KBM-7 (cell line): ENCODE measurements around the gene AIFM1.

Source experiments
- DNase-seq: peaks from one replicate; pipeline ENCODE4 v3.0.0-alpha.2; 2015
- in situ Hi-C: fragments of 300-500 bp; cut with MboI; formaldehyde crosslinking; loops from 2 replicates; pipeline ENCODE4 v1.14.3; 2020; ENCODE audit warnings: low sequenced_read_pairs, low pct_unique_long_range_greater_than_20kb, mixed read lengths

AIFM1 gene

GRCh38 chrX:130165703-130166502, at the start of gene AIFM1:
AIFM1 (minus strand) TSS chrX:130165841; CDS start chrX:130165656, 185 bp downstream.
- in situ Hi-C loops = no loop called here
- DNase-seq = peak; percentile 99

DNA sequence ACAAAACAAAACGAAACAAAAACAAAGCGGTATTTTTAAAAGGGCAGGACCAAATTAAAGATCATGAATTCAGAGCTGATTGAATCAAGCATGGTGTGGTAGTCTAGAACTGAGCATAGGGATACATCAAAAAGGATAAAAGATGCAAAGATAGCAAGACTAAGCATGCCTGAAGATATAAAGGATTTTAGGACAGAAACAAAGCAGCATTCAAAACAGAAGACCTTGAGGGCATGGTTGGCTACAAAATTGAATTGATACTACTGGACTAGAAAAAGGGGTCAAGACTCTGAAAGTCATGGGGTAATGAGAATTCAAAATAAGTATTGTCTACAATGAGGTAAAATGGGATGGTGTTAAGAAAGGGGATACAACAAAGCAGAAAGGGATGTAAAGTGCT, 47.7 kb upstream of the AIFM1 start:
- DNase-seq = no peak
- in situ Hi-C loops = no loop called here

DNA sequence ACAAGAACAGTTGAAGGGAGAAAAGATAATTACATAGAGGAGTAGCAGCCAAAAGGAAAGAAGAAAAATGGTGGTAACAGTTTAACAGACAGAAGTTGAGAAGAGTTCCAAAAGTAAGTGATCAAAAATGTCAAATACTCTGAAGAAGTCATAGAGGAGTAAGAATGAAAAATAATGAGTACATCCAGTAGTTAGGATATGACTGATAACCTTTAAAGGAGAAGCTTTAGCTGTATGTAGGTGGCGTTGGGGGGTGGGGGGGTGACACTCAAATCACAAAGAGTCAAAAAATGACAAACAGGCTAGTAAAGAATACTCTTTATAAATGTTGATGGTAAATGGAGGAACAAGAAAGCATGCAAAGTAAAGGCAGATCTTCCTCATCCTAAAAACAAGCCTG, 46.7 kb upstream of the AIFM1 start:
- no peak for DNase-seq
- in situ Hi-C loops = no loop called here

DNA sequence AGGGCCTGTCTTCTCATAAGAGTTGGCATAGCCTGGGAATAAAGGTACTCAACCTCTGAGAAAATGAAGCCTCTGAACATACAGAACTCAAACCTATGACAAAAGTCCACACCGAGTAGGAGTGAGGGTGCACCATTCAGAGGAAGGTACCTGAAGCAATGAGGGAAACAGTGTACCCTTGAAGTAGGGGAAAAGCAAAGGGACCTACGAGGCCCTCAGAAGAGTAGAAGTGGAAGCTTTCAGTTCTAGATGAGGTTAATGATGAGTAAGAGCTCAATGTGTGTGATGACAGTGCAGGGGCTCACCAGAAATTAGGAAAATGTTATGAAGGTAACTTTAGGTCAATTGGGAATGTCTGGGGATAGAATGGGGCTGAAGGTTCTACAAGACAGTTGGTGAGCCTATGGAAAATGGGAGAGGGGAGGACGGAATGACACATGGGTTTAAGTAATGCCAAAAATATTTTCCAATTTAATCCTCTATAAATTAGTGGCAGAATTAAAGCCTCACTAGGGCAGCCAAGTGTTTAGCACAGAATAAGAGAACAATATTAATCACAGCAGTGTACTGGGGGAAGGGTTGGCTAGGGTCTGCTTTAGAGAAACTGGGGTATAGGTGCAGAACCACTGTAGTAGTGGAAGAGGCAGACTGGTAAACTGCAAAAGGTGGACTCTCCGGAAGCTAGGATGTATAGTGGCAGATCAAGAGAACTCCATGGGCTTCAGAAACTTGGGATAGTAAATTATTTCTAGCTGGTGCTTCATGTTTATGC, 46.0 kb upstream of the AIFM1 start:
- in situ Hi-C loops = no loop called here
- no peak for DNase-seq

GRCh38 chrX:130204647-130205046, 39.0 kb upstream of the AIFM1 start:
- no peak for DNase-seq
- in situ Hi-C loops = no loop called here

DNA sequence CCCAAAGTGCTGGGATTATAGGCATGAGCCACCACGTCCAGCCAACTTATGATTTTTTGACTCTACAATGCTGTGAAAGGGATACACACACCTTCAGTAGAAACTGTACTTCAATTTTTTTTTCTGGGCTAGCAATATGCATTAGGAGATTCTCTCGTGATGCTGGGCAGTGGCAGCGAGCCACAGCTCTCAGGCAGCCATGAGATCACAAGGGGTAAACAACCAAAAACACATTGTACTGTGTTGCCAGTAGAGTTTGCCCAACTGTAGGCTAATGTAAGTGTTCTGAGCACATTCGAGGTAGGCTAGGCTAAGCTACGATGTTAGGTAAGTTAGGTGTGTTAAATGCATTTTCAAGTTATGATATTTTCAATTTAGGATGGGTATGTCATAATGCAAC, 31.8 kb upstream of the AIFM1 start:
- DNase-seq = no peak
- in situ Hi-C loops = no loop called here

- DNase-seq = peak; percentile 18
- in situ Hi-C loops = no loop called here
Measured at GRCh38 chrX:130196466-130196865, 30.8 kb upstream of the AIFM1 start.

DNA sequence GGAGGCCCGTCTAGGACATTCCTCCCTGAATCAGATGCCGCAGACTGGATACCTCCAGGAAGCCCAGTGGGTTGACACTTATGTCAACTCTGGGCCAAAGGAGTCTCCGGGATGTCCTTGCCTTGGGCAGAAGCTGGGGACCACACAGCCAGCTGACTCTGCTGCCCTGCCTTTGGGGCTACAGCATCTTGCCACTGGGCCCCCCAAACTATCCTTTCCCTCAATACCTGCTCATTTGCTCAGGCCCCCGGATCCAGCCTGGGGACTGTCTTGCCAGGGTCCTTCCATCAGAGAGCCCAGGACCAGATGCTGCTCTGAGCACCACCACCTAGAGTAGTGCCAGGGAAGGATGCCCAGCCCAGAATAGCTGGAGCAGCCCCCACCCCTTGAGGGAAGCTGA, 25.2 kb upstream of the AIFM1 start:
- in situ Hi-C loops = no loop called here
- DNase-seq = no peak

DNA sequence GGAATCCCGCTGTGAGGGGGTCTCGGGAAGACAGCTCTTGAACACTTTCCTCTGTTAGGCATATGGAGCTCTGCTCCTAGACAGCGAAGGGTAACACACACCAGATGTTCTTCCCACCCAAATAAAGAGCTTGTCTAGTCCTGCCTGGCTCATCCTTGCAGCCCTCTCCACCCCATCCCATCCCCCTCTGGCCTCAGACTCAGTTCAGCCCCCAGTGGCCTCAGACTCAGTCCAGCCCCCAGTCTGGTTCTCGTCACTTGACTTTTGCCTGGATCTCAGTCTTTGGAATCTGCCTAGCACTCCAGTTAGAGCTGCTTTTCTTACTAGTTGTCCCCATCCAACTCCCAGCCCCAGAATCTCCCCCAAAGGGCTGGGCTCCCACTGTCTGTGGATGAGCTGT, 21.0 kb upstream of the AIFM1 start:
- in situ Hi-C loops = loop anchor here (10.0 kb wide), 1 partner anchor 102 kb away; no protein-coding TSS in a partner anchor
- no peak for DNase-seq

GRCh38 chrX:130184857-130185256, 19.2 kb upstream of the AIFM1 start:
- in situ Hi-C loops = loop anchor here (10.0 kb wide), 1 partner anchor 100 kb away; no protein-coding TSS in a partner anchor
- DNase-seq = no peak

- DNase-seq = no peak
- in situ Hi-C loops = loop anchor here (10.0 kb wide), 1 partner anchor 99 kb away; no protein-coding TSS in a partner anchor
Measured at GRCh38 chrX:130184168-130184567, 18.5 kb upstream of the AIFM1 start.

DNA sequence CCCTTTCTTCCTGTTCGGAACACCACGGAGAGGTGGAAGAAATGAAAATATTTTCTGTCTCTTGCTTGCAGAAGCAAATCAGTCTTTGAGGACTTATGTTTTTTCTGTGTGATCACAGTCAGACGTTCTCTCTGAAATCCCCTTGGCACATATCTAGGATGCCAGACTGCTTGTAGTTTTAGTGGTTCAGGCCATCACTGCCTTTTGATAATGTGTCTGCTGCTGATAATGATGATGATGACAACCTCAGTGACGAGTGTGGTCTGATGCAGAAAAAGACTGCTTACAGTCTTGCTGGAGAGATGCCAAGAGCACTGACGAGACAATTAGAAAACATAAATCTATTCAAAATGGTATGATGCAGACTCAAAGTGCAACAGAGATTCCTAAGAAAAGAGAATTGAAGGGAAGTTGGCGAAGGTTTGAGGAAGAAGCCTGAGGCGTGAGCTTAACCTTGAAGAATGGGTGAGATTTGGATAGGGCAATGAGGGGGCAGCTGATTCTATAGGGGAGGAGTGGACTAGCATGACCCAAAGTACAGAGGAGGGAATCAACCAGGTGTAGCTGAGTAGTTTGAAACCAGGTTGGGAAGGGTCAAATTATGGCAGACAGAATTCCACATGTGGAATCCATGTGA, 14.1 kb upstream of the AIFM1 start:
- DNase-seq = peak; percentile 57
- in situ Hi-C loops = loop anchor here (10.0 kb wide), 1 partner anchor 95 kb away; no protein-coding TSS in a partner anchor

DNA sequence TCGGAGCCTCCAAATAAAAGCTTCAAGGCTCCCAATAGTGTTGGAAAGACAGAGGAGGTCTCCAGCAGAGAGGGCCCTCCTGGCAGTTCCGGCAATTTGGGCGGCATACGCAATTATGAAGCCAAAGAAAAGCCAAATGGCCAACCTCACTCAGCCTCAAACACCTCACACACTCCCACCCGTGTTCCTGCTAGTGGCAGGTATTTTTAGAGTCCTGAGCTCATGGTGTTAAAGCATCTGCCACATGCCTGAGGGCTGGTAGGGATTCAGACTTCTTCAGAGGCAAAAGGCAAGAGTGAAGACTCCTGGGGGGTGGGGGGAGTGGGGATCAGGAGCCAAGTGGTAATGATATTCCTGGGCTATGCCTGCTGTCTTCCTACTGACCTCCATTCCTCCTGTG, 13.5 kb upstream of the AIFM1 start:
- in situ Hi-C loops = no loop called here
- no peak for DNase-seq

DNA sequence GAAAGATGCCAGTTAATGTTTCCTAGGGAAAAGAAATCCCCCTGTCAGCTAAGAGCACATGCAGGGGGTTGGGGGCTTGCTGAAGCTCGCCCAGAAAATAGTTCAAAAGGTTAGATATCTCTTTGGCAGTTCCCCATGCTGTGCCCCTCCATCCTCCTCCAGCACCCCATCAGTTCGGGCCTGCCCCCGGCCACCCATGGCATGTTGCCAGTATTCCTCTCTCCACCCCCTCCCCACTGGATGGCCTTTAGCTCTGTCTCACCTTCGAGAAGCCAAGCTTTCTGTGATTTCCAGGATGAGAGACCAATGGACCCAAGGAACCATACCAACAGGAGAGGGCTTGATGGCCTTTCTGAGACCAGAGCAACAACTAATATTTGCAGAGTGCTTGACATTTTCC, 11.3 kb upstream of the AIFM1 start:
- DNase-seq = no peak

DNA sequence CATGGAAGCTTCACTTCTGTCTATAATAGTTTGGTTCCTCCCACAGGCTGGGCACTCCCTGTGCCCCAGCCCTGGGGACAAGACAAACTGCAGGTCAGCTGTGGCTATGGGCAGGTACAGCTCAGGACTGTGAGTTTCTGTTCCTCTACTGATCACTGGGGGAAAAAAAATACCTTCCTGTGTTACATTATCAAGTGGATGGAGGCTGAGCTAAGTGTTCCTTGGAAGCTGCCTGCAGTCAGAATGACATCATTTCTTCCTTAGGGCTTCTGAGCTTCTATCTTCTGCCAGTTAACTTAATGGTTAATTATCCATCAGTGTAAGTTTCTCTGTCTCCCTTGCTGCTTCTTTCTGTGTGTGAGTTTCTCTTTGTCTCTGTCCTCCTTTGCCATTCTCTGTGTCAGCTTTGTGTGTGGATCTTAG, 10.7 kb upstream of the AIFM1 start:
- in situ Hi-C loops = no loop called here
- peak; percentile 15 for DNase-seq

More for the DNA sequence above, 11.3 kb upstream of the AIFM1 start:
- in situ Hi-C loops = no loop called here

GRCh38 chrX:130174937-130175336, 9.3 kb upstream of the AIFM1 start:
- in situ Hi-C loops = no loop called here
- no peak for DNase-seq

- no peak for DNase-seq
- in situ Hi-C loops = no loop called here
Measured at GRCh38 chrX:130174045-130174704, 8.5 kb upstream of the AIFM1 start.

GRCh38 chrX:130173190-130173895, 7.7 kb upstream of the AIFM1 start:
- in situ Hi-C loops = no loop called here
- DNase-seq = peak; percentile 74
